Muscle of leg (tissue), 11 donors: ENCODE data around the gene SERPINE1. TPM values are rescaled to one million over a fixed set of nuclear protein-coding genes. Genes with fewer than 3 reads are reported as not detected.

Experiments used
- DNase-seq: peaks from one replicate; pipeline ENCODE4 v3.0.0; 2013
- H3K27ac ChIP-seq: one replicate; pipeline ENCODE4 v1.5.1; 2013; ENCODE audit warnings: mild to moderate bottlenecking, low read length, control low read depth
- H3K27me3 ChIP-seq: one replicate; pipeline ENCODE4 v1.6.1; 2013; ENCODE audit warnings: low read length; ENCODE audit not compliant: control insufficient read depth, insufficient read depth
- H3K36me3 ChIP-seq: one replicate; pipeline ENCODE4 v1.6.1; 2013; ENCODE audit warnings: low read length; ENCODE audit not compliant: control insufficient read depth, insufficient read depth
- H3K4me1 ChIP-seq: one replicate; pipeline ENCODE4 v1.6.1; 2013; ENCODE audit warnings: low read length; ENCODE audit not compliant: control insufficient read depth, insufficient read depth
- H3K4me3 ChIP-seq: one replicate; pipeline ENCODE4 v1.5.1; 2013; ENCODE audit warnings: low read length, control low read depth
- H3K9me3 ChIP-seq: replicated peaks from 2 replicates; pipeline ENCODE4 v1.6.1; 2013; ENCODE audit warnings: low read depth, low read length; ENCODE audit not compliant: control insufficient read depth
- WGBS: methylation state at CpG from one replicate; pipeline ENCODE4 v1.1.5; 2013; ENCODE audit warnings: missing lambda C conversion rate; ENCODE audit not compliant: insufficient coverage; 5-methylcytosine and 5-hydroxymethylcytosine counted together
- polyA plus RNA-seq, 8 donors: library from polyadenylated mRNA; unstranded; fragments of 120-200 nt; gene quantifications; one replicate each; pipeline versions ENCODE4 v1.2.1 to v1.2.3, GENCODE V29; 2013; ENCODE audit warnings: inconsistent platforms in 1 of 8, low replicate concordance in 1 of 8; ENCODE audit not compliant: insufficient read length in 8 of 8, insufficient read depth in 1 of 8
- total RNA-seq: library from RNA; stranded (reverse); fragments of 120-200 nt; gene quantifications from one replicate; pipeline ENCODE4 v1.2.4, GENCODE V29; 2013

Gene SERPINE1
- total and polyA plus RNA-seq, 9 donors = 1.6 to 8.5 (median 5.3) TPM

- no peaks in the 10 kb centered on the region for H3K27me3 ChIP-seq
- H3K4me1 ChIP-seq = peaks cover 56% of the 10 kb centered on the region
- H3K27ac ChIP-seq = peak overlapping the region; percentile 97
- WGBS = 18% methylated on average over 13 of the region's 17 CpGs
- no peaks in the 10 kb centered on the region for H3K36me3 ChIP-seq
- H3K9me3 ChIP-seq = no peaks in the 10 kb centered on the region
- peak; percentile 99 for DNase-seq
- H3K4me3 ChIP-seq = peak overlapping the region; percentile 39
Measured at GRCh38 chr7:101121991-101122932, 4.6 kb upstream of the SERPINE1 start.

- Histone ChIP-seq H3K27ac (peak overlapping the region; percentile 97), H3K4me1 (peaks cover 56% of the 10 kb centered on the region), H3K9me3 (no peaks in the 10 kb centered on the region), H3K36me3 (no peaks in the 10 kb centered on the region), H3K27me3 (no peaks in the 10 kb centered on the region), H3K4me3 (no peak overlapping the region)
- DNase-seq = no peak
- 94% methylated on average over 6 of the region's 11 CpGs for WGBS
Measured at GRCh38 chr7:101122933-101123702, 3.8 kb upstream of the SERPINE1 start.

- WGBS = 90% methylated on average over 3 of the region's 3 CpGs
- Histone ChIP-seq H3K4me1 (peaks cover 56% of the 10 kb centered on the region), H3K36me3 (no peaks in the 10 kb centered on the region), H3K4me3 (no peak overlapping the region), H3K27me3 (peaks cover 2% of the 10 kb centered on the region), H3K9me3 (no peaks in the 10 kb centered on the region), H3K27ac (no peak overlapping the region)
- no peak for DNase-seq
Measured at GRCh38 chr7:101123703-101124068, 3.2 kb upstream of the SERPINE1 start.

- peak overlapping the region; percentile 50 for H3K27ac ChIP-seq
- WGBS = 54% methylated on average over 4 of the region's 7 CpGs
Measured at GRCh38 chr7:101124376-101125056, 2.4 kb upstream of the SERPINE1 start.

GRCh38 chr7:101125989-101126650 is 784 bp upstream of the SERPINE1 start:
- H3K9me3 ChIP-seq = no peaks in the 10 kb centered on the region
- H3K27me3 ChIP-seq = peaks cover 2% of the 10 kb centered on the region
- peak overlapping the region; percentile 81 for H3K27ac ChIP-seq
- peaks cover 55% of the 10 kb centered on the region for H3K4me1 ChIP-seq
- DNase-seq = peak; percentile 77
- WGBS = 19% methylated on average over 12 of the region's 15 CpGs
- H3K36me3 ChIP-seq = no peaks in the 10 kb centered on the region
- H3K4me3 ChIP-seq = no peak overlapping the region

More at GRCh38 chr7:101124376-101125056, 2.4 kb upstream of the SERPINE1 start:
- peak; percentile 77 for DNase-seq
- peaks cover 2% of the 10 kb centered on the region for H3K27me3 ChIP-seq
- no peaks in the 10 kb centered on the region for H3K36me3 ChIP-seq
- no peak overlapping the region for H3K4me3 ChIP-seq
- H3K4me1 ChIP-seq = peaks cover 56% of the 10 kb centered on the region
- H3K9me3 ChIP-seq = no peaks in the 10 kb centered on the region

- no peaks in the 10 kb centered on the region for H3K9me3 ChIP-seq
- H3K4me3 ChIP-seq = peak overlapping the region; percentile 26
- DNase-seq = no peak
- H3K27ac ChIP-seq = peak overlapping the region; percentile 81
- no peaks in the 10 kb centered on the region for H3K36me3 ChIP-seq
- H3K27me3 ChIP-seq = peaks cover 2% of the 10 kb centered on the region
- WGBS = 60% methylated on average over 2 of the region's 3 CpGs
- peaks cover 41% of the 10 kb centered on the region for H3K4me1 ChIP-seq
Measured at GRCh38 chr7:101127460-101128039, 646 bp downstream of the SERPINE1 start.

- no peak overlapping the region for H3K4me3 ChIP-seq
- peaks cover 34% of the 10 kb centered on the region for H3K4me1 ChIP-seq
- peaks cover 2% of the 10 kb centered on the region for H3K27me3 ChIP-seq
- no peaks in the 10 kb centered on the region for H3K36me3 ChIP-seq
- WGBS = 56% methylated on average over 10 of the region's 14 CpGs
- H3K27ac ChIP-seq = no peak overlapping the region
- DNase-seq = no peak
- H3K9me3 ChIP-seq = no peaks in the 10 kb centered on the region
Measured at GRCh38 chr7:101128040-101128834, 1.3 kb downstream of the SERPINE1 start.

- Histone ChIP-seq H3K27ac (no peak overlapping the region), H3K4me3 (no peak overlapping the region), H3K4me1 (peaks cover 27% of the 10 kb centered on the region), H3K9me3 (no peaks in the 10 kb centered on the region), H3K36me3 (no peaks in the 10 kb centered on the region), H3K27me3 (peaks cover 5% of the 10 kb centered on the region)
- DNase-seq = no peak
- no CpG with 5 or more reads among the region's 3 CpGs for WGBS
Measured at GRCh38 chr7:101129603-101130117, 2.8 kb downstream of the SERPINE1 start.
